Osteocyte (in vitro differentiated cells): ENCODE results near the gene NR2F2. TPM values are rescaled to one million over a fixed set of nuclear protein-coding genes. Genes with fewer than 3 reads are reported as not detected.

Experiments used
- DNase-seq: peaks from one replicate; pipeline ENCODE4 v3.0.0; 2021; ENCODE audit warnings: mixed read lengths; ENCODE audit not compliant: unreplicated experiment; ENCODE audit errors: extremely low spot score
- H3K27ac Mint-ChIP-seq: one replicate; pipeline ENCODE4 v1.8.0; 2021; ENCODE audit warnings: mild to moderate bottlenecking, mixed read lengths; ENCODE audit not compliant: unreplicated experiment
- H3K27me3 Mint-ChIP-seq: one replicate; pipeline ENCODE4 v1.8.0; 2021; ENCODE audit warnings: mixed read lengths; ENCODE audit not compliant: unreplicated experiment
- H3K36me3 Mint-ChIP-seq: one replicate; pipeline ENCODE4 v1.8.0; 2021; ENCODE audit warnings: mixed read lengths; ENCODE audit not compliant: unreplicated experiment
- H3K4me1 Mint-ChIP-seq: one replicate; pipeline ENCODE4 v1.8.0; 2021; ENCODE audit warnings: mixed read lengths; ENCODE audit not compliant: unreplicated experiment
- H3K4me3 Mint-ChIP-seq: one replicate; pipeline ENCODE4 v1.8.0; 2021; ENCODE audit warnings: mild to moderate bottlenecking, moderate library complexity, mixed read lengths; ENCODE audit not compliant: unreplicated experiment
- H3K9me3 Mint-ChIP-seq: one replicate; pipeline ENCODE4 v1.8.0; 2021; ENCODE audit warnings: mixed read lengths; ENCODE audit not compliant: unreplicated experiment
- total RNA-seq: library from RNA; stranded (reverse); gene quantifications from 2 replicates; pipeline ENCODE4 v1.2.1, GENCODE V29; 2021
- TF ChIP-seq, protein P1 (sequence below): fragments of 200-600 bp; sonication (generic); IDR thresholded peaks from 2 replicates; pipeline ENCODE4 v1.5.0; 2021; ENCODE audit warnings: antibody characterized with exemption, mild to moderate bottlenecking, moderate library complexity

NR2F2 gene
- total RNA-seq, 1 donor from 2014 or later = 286 TPM

DNA sequence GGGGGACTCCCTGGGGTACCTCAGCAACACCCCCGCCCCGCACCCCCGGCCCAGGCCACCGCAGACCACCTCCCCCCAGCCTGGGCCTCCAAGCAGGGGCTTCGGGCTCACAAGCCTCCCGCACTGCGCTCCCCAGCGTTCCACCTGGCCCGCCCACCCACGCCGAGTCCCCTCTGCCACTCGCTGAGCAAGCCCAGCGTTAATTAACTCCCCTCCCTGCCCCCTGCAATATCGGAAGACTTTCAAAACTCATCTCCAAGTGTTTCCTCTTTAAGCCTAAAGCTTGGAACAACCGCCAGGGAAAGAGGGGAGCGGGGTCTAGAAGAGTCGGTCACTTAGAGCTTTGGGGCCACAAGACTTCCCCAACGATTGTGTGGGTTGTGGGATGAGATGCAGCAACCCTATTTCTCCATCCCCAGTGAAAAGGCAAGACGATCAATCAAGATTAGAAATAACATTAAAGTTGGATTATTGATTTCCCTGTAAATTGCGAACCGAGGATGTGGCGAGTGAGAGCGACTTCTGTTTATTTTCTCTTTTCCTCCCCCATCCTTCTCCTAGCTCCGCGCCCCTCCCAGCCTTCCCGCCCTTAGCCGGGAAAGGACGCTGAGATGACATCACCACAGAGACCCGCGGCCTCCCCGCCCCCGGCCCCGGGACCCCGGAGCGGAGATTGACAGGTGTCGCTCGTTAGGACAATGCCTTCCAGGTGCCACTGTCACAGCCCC, 30.2 kb downstream of the NR2F2 start:
- peak overlapping the region; percentile 75 for H3K4me3 Mint-ChIP-seq
- H3K4me1 Mint-ChIP-seq = peaks cover 49% of the 10 kb centered on the region
- peaks cover 26% of the 10 kb centered on the region for H3K27me3 Mint-ChIP-seq
- TF ChIP-seq, protein P1, sequence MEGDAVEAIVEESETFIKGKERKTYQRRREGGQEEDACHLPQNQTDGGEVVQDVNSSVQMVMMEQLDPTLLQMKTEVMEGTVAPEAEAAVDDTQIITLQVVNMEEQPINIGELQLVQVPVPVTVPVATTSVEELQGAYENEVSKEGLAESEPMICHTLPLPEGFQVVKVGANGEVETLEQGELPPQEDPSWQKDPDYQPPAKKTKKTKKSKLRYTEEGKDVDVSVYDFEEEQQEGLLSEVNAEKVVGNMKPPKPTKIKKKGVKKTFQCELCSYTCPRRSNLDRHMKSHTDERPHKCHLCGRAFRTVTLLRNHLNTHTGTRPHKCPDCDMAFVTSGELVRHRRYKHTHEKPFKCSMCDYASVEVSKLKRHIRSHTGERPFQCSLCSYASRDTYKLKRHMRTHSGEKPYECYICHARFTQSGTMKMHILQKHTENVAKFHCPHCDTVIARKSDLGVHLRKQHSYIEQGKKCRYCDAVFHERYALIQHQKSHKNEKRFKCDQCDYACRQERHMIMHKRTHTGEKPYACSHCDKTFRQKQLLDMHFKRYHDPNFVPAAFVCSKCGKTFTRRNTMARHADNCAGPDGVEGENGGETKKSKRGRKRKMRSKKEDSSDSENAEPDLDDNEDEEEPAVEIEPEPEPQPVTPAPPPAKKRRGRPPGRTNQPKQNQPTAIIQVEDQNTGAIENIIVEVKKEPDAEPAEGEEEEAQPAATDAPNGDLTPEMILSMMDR = no peak
- peaks cover 13% of the 10 kb centered on the region for H3K36me3 Mint-ChIP-seq
- DNase-seq = no peak
- H3K27ac Mint-ChIP-seq = no peak overlapping the region
- no peaks in the 10 kb centered on the region for H3K9me3 Mint-ChIP-seq

DNA sequence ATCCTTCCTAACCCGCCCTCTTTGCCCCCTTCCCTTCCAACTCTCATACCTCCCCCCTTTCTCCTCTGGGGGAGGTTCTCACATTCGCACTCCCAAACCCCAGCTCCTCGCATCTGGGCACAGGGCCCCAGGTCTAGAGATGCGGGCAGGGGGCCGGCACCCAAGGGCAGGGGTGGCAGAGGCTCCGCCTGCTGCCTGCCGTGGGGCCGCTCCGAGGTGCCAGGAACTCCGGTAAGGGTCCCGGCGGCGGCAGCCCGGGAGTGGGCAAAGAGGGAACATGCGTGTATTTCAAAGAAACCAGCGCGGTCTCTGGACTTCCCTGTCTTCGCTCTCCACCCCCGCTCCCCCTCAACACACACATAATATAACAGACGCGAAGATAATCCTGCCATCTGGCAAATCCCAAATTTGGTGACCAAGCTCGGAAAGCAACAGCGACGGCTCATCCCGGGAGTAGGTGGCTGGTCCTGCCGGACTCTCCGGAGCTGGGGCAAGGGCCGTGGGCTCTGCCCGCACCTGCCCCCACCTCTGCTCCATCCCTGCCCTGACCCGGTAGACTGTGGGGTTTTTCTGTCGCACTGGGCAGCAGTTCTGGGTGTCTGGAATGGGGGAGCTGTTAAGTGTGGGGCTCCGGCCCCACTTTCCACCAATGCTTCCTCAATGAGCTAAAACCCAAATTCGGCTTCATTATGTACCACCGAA, 31.0 kb downstream of the NR2F2 start:
- peaks cover 54% of the 10 kb centered on the region for H3K4me1 Mint-ChIP-seq
- H3K27ac Mint-ChIP-seq = no peak overlapping the region

DNA sequence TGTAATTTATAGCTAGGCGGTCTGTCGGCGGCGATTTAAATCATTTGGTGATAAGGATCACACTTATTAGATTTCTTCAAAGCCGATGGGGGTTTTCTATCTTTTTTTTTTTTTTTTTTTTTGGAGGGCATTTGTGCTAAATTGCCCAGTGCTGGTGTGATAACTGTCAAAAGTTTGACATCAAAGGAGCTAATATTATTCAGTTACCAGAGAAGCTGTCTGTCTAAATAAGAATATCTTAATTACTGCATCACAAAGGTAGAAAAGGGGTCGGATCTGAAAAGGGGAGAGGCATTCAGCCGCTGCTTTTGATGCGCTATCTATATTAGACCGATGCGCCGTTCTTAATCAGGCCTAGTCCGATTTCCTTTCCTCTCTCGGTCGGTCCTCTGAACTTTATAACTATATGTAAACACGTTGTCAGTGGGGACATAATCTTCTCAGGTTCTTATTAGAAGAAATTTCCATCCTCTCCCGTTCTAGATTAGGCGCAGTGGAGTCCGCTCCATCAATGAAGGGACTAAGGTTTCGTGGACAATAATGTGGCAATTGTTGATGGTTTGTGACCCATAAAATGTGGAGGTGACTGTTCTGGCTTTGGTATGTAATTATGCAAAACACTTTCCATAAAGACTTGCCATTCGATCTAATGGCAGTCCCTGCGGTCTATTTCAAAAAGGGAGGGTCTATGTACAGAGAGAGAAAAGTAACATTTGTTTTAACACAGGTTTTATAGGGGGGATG, 31.7 kb downstream of the NR2F2 start:
- H3K36me3 Mint-ChIP-seq = peaks cover 21% of the 10 kb centered on the region
- no peaks in the 10 kb centered on the region for H3K9me3 Mint-ChIP-seq
- DNase-seq = no peak
- peaks cover 35% of the 10 kb centered on the region for H3K27me3 Mint-ChIP-seq
- no peak overlapping the region for H3K4me3 Mint-ChIP-seq
- peaks cover 57% of the 10 kb centered on the region for H3K4me1 Mint-ChIP-seq
- TF ChIP-seq, protein P1 = no peak
- H3K27ac Mint-ChIP-seq = no peak overlapping the region

More for the DNA sequence above, 31.0 kb downstream of the NR2F2 start:
- H3K27me3 Mint-ChIP-seq = peaks cover 33% of the 10 kb centered on the region
- DNase-seq = no peak
- H3K4me3 Mint-ChIP-seq = peak overlapping the region; percentile 75
- H3K36me3 Mint-ChIP-seq = peaks cover 18% of the 10 kb centered on the region
- TF ChIP-seq, protein P1 = no peak
- H3K9me3 Mint-ChIP-seq = no peaks in the 10 kb centered on the region

DNA sequence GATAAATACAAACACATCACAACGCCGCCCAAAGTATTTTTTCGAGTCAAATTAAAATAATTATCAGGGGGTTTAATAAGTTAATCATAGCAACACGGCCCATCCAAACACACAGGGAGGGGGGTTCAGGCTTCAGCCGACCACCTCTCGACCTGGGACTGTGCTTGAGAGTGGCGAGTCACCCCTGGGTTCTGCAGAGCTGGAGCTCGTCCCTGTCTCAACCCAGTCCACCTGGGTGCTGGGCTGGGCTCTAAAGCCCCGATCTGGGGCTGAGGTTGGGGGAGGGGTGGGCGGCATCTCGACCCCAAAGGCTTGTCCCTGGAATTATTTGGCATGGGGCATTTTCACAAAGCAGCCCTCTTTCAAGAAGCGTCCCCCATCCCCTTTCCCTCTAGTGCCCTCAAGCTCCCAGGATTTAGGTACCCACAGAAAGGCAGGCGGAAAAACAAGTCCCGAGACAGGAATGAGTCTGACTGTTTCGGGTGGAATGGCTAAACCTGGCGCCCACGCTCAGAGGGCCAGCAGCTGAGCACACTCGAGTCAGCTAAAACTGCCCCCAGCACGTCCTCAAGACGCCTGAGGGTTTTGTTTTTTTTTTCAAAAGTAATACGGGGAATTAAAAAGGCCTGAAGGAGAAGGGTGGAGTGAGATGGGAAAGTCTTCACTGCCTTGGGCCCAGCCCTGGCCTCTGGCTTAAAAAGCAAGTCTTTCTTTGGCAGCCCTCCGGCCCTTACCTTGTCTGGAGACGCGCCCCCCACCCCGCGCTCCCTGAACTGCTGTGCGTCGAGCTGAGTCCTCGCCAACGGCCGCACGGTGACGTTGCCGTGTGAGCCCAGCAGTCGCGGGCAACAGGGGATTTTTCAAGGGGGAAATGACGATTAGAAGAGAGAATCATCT, 32.5 kb downstream of the NR2F2 start:
- Mint-ChIP-seq H3K9me3 (no peaks in the 10 kb centered on the region), H3K4me3 (peak overlapping the region; percentile 5), H3K27me3 (peaks cover 43% of the 10 kb centered on the region), H3K27ac (no peak overlapping the region), H3K36me3 (peaks cover 25% of the 10 kb centered on the region), H3K4me1 (peaks cover 58% of the 10 kb centered on the region)
- DNase-seq = no peak
- TF ChIP-seq, protein P1 = no peak
